Osteoblast (primary cell): ENCODE data around the gene SLC4A11. TPM values are rescaled to one million over a fixed set of nuclear protein-coding genes. Genes with fewer than 3 reads are reported as not detected.

Source experiments
- DNase-seq: peaks from one replicate; pipeline ENCODE4 v3.0.0; 2011; ENCODE audit warnings: low spot score, mixed read lengths; ENCODE audit not compliant: insufficient read length; ENCODE audit errors: missing footprints
- H2AFZ ChIP-seq: 2 replicates; pipeline ENCODE4 v1.6.0; 2011; ENCODE audit warnings: mild to moderate bottlenecking, low read length
- H3K27ac ChIP-seq: 2 replicates; pipeline ENCODE4 v1.5.1; 2011; ENCODE audit warnings: mild to moderate bottlenecking, low read depth, low read length, moderate library complexity
- H3K27me3 ChIP-seq: 2 replicates; pipeline ENCODE4 v1.6.0; 2012; ENCODE audit warnings: mild to moderate bottlenecking, control low read depth, inconsistent platforms, low read length, moderate library complexity; ENCODE audit not compliant: insufficient read depth
- H3K36me3 ChIP-seq: 2 replicates; pipeline ENCODE4 v1.5.1; 2011; ENCODE audit warnings: mild to moderate bottlenecking, low read length, control low read depth, moderate library complexity; ENCODE audit not compliant: insufficient read depth
- H3K4me1 ChIP-seq: 2 replicates; pipeline ENCODE4 v1.5.1; 2011; ENCODE audit warnings: mild to moderate bottlenecking, low read length, control low read depth, moderate library complexity; ENCODE audit not compliant: insufficient read depth
- H3K4me2 ChIP-seq: 2 replicates; pipeline ENCODE4 v1.6.0; 2011; ENCODE audit warnings: mild to moderate bottlenecking, low read length; ENCODE audit not compliant: insufficient read depth
- H3K4me3 ChIP-seq: fragments of 200-600 bp; sonication (generic); 3 replicates; pipeline ENCODE4 v1.5.1; 2012; ENCODE audit warnings: mild to moderate bottlenecking, low read length, inconsistent platforms; ENCODE audit not compliant: insufficient read depth
- H3K79me2 ChIP-seq: 2 replicates; pipeline ENCODE4 v1.6.0; 2012; ENCODE audit warnings: mild to moderate bottlenecking, low read length, control low read depth, inconsistent platforms; ENCODE audit not compliant: insufficient read depth
- H3K9me3 ChIP-seq: 2 replicates; pipeline ENCODE4 v1.5.1; 2011; ENCODE audit warnings: low read depth, low read length, control low read depth
- H4K20me1 ChIP-seq: 2 replicates; pipeline ENCODE4 v1.6.0; 2012; ENCODE audit warnings: mild to moderate bottlenecking, low read length, control low read depth; ENCODE audit not compliant: insufficient read depth
- total RNA-seq: library from RNA; depleted of rRNA; stranded (reverse); fragments of >200 nt; gene quantifications from 2 replicates; pipeline ENCODE4 v1.2.3, GENCODE V29; 2012
- TF ChIP-seq, protein P1 (sequence below): IDR thresholded peaks from 2 replicates; pipeline ENCODE4 v1.5.1; 2011; ENCODE audit warnings: mild to moderate bottlenecking, low read depth, low read length, moderate library complexity; ENCODE audit errors: extremely low read depth

Gene SLC4A11
- total RNA-seq, 1 donor, result under 0.01 TPM

DNA sequence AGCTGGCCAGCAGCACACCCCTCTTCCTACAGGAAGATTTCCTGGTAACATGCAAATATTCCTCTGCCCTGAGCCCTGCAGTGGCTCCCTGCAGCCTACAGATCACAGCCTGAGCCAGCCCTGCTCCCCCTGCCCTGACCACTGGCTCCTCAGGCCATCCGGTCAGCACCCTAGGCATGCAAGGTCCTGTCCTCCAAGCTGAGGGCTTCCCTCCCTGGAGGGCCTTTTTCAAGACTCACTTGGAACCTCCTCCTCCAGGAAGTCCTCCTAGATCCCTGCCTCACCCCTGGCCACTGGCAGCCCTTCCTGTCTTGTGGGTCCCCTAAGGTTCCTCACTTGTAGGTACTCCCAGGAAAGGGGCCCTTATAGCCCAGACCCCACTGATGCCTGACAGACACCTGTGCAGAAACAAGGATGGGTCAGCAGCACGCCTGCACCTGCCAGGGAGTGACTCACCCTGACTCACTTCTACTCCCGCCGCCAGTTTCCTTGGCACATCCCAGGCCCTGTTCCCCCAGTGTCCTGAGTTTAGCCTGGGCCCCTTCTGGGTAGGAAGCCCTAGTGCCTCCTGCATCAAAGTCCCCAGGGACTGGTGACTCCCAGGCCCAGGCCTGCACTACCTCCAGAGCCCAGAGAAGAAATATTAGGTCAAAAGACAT lies 3.2 kb downstream of the SLC4A11 start:
- Histone ChIP-seq H3K27ac (no peak overlapping the region), H3K4me3 (no peak overlapping the region), H3K4me1 (peaks cover 5% of the 10 kb centered on the region), H3K9me3 (no peaks in the 10 kb centered on the region), H3K4me2 (no peak overlapping the region), H4K20me1 (no peaks in the 10 kb centered on the region), H2AFZ (no peak overlapping the region), H3K79me2 (no peaks in the 10 kb centered on the region), H3K27me3 (peaks cover 44% of the 10 kb centered on the region), H3K36me3 (no peaks in the 10 kb centered on the region)
- DNase-seq, result peak; percentile 89
- TF ChIP-seq, protein P1, sequence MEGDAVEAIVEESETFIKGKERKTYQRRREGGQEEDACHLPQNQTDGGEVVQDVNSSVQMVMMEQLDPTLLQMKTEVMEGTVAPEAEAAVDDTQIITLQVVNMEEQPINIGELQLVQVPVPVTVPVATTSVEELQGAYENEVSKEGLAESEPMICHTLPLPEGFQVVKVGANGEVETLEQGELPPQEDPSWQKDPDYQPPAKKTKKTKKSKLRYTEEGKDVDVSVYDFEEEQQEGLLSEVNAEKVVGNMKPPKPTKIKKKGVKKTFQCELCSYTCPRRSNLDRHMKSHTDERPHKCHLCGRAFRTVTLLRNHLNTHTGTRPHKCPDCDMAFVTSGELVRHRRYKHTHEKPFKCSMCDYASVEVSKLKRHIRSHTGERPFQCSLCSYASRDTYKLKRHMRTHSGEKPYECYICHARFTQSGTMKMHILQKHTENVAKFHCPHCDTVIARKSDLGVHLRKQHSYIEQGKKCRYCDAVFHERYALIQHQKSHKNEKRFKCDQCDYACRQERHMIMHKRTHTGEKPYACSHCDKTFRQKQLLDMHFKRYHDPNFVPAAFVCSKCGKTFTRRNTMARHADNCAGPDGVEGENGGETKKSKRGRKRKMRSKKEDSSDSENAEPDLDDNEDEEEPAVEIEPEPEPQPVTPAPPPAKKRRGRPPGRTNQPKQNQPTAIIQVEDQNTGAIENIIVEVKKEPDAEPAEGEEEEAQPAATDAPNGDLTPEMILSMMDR, result no peak

DNA sequence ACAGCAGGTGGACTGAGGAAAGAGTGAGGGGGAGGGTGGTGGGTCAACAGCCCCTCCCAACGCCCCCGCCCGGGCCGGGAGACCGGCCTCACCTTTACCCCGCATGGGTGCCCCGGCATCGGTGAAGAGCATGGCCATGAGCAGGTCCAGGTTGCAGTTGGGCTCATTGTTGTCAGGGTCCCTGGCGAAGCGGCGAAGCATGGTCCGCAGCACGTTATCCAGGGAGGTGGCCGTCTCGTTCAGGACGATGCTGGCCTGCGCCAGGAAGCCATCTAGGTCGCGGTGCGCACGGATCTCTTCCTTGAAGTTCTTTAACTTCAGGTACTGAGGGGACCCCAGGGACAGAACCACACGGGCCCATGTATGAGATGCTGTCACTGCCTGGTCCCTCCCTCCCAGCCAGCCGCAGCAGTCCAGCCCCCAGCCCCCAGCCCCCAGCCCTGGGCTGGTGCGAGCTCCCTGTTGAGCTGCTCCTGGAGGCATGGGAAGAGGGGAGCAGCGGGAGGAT lies 4.9 kb downstream of the SLC4A11 start:
- peak; percentile 87 for DNase-seq
- no peak overlapping the region for H2AFZ ChIP-seq

DNA sequence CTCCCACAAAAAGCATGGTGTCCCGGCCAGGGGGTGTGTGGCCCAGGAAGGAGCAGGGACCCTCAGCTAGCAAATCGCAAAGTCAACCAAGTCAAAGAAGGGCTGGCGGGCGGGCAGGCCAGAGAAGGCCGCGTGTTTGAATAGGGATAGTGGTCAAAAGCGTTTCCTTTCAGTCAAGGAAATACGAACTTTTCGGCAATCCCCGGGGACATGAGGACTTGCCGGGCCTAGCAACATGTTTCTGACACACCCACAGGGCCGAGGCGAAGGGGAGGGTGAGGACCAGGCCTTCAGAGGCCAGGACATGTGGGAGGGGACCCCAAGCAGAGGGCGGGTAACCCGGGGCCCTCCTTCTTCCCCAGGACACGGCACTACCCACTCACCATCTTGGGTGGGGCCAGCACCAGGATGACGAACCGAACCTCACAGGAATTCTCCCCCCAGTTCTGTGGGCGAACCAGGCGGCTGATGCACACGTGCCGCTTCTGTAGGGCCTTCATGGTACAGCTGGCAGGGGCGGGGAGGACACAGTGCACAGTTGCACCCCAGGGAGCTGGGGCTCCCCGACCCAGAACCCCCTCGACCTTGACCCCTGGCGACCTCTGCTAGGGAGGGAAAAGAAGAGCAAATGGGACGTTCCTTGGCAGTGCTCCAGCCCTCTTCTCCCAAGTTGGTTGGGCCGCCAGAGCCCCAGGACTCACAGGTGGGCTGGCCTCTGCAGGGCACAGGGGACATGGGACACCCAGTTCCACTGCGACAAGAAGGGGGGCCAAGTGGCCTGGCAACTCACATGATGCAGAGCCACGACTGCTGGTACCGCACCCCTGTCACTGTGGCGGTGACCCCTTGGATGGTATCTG lies 5.6 kb downstream of the SLC4A11 start:
- H3K36me3 ChIP-seq, result no peaks in the 10 kb centered on the region
- H3K27me3 ChIP-seq, result peaks cover 19% of the 10 kb centered on the region
- H3K27ac ChIP-seq, result no peak overlapping the region
- no peaks in the 10 kb centered on the region for H3K9me3 ChIP-seq
- H3K4me3 ChIP-seq, result no peak overlapping the region
- peak; percentile 80 for DNase-seq
- TF ChIP-seq, protein P1, result no peak
- no peaks in the 10 kb centered on the region for H3K79me2 ChIP-seq
- H3K4me1 ChIP-seq, result no peaks in the 10 kb centered on the region
- no peak overlapping the region for H2AFZ ChIP-seq
- H4K20me1 ChIP-seq, result no peaks in the 10 kb centered on the region
- H3K4me2 ChIP-seq, result no peak overlapping the region

More for the DNA sequence above, 4.9 kb downstream of the SLC4A11 start:
- no peaks in the 10 kb centered on the region for H3K4me1 ChIP-seq
- H3K27ac ChIP-seq, result no peak overlapping the region
- TF ChIP-seq, protein P1, result no peak
- no peaks in the 10 kb centered on the region for H3K9me3 ChIP-seq
- no peak overlapping the region for H3K4me2 ChIP-seq
- H3K27me3 ChIP-seq, result peaks cover 26% of the 10 kb centered on the region
- H4K20me1 ChIP-seq, result no peaks in the 10 kb centered on the region
- H3K4me3 ChIP-seq, result no peak overlapping the region
- no peaks in the 10 kb centered on the region for H3K36me3 ChIP-seq
- H3K79me2 ChIP-seq, result no peaks in the 10 kb centered on the region
